ENCODE data around the gene DPYD. TPM values are rescaled to one million over a fixed set of nuclear protein-coding genes. Genes with fewer than 3 reads are reported as not detected.

The DPYD gene
- total RNA-seq, 4 donors from 2014 or later, result 35.7 to 65.4 (median 43.7) TPM

GRCh38 chr1:97942161-97943123, 21.6 kb upstream of the DPYD start:
- Histone ChIP-seq H3K4me1 (peaks cover 0 to 9% (median 0%) of the 10 kb centered on the region in 4 donors), H3K9me3 (no peaks in the 10 kb centered on the region), H3K36me3 (no peaks in the 10 kb centered on the region), H3K27ac (peak overlapping the region in 1 of 4 donors; percentile 21), H3K27me3 (no peaks in the 10 kb centered on the region), H3K4me3 (no peak overlapping the region)
- no peak for DNase-seq (ENCODE audit: low spot score in 2 of 2)
- WGBS, 2 donors, result 69 to 80% methylated on average over 2 of the region's 2 CpGs
- TF ChIP-seq POLR2A (IDR thresholded peaks at IDR 0.05), result no peak
- TF ChIP-seq CTCF (IDR thresholded peaks at IDR 0.05), result no peak
- TF ChIP-seq EP300 (IDR thresholded peaks at IDR 0.05), result no peak

- peak overlapping the region in 1 of 4 donors; percentile 78 for H3K27ac ChIP-seq
- no peaks in the 10 kb centered on the region for H3K27me3 ChIP-seq
- TF ChIP-seq EP300 (IDR thresholded peaks at IDR 0.05) (no peak), CTCF (IDR thresholded peaks at IDR 0.05) (no peak), POLR2A (IDR thresholded peaks at IDR 0.05) (no peak)
- no peak overlapping the region for H3K4me3 ChIP-seq
- H3K9me3 ChIP-seq, result no peaks in the 10 kb centered on the region
- H3K4me1 ChIP-seq, result peaks cover 0 to 9% (median 0%) of the 10 kb centered on the region in 4 donors
- no peak for DNase-seq (ENCODE audit: low spot score in 2 of 2)
- 57 to 66% methylated on average over 3 of the region's 3 CpGs for WGBS, 2 donors
- no peaks in the 10 kb centered on the region for H3K36me3 ChIP-seq
These were observed 17.4 kb upstream of the DPYD start for GRCh38 chr1:97938285-97938642.

GRCh38 chr1:97936976-97937375, 16.1 kb upstream of the DPYD start:
- no peaks in the 10 kb centered on the region for H3K4me1 ChIP-seq
- WGBS, 2 donors, result 72 to 75% methylated on average over 2 of the region's 2 CpGs
- H3K27ac ChIP-seq, result no peak overlapping the region

GRCh38 chr1:97934491-97934890, 13.7 kb upstream of the DPYD start:
- 92 to 93% methylated on average over 6 of the region's 6 CpGs for WGBS, 2 donors
- no peak for DNase-seq (ENCODE audit: low spot score in 2 of 2)
- Histone ChIP-seq H3K4me3 (no peak overlapping the region), H3K27ac (no peak overlapping the region), H3K27me3 (no peaks in the 10 kb centered on the region), H3K4me1 (no peaks in the 10 kb centered on the region), H3K36me3 (no peaks in the 10 kb centered on the region), H3K9me3 (no peaks in the 10 kb centered on the region)
- TF ChIP-seq EP300 (IDR thresholded peaks at IDR 0.05), result no peak
- TF ChIP-seq CTCF (IDR thresholded peaks at IDR 0.05), result no peak
- TF ChIP-seq POLR2A (IDR thresholded peaks at IDR 0.05), result no peak

More at GRCh38 chr1:97936976-97937375, 16.1 kb upstream of the DPYD start:
- Histone ChIP-seq H3K9me3 (no peaks in the 10 kb centered on the region), H3K27me3 (no peaks in the 10 kb centered on the region), H3K4me3 (no peak overlapping the region), H3K36me3 (no peaks in the 10 kb centered on the region)
- no peak for DNase-seq (ENCODE audit: low spot score in 2 of 2)
- TF ChIP-seq CTCF (IDR thresholded peaks at IDR 0.05) (no peak), EP300 (IDR thresholded peaks at IDR 0.05) (no peak), POLR2A (IDR thresholded peaks at IDR 0.05) (no peak)

Measured in tibial nerve (tissue), 4 donors.